ENCODE data around the gene PLCB1.

The PLCB1 gene

DNA sequence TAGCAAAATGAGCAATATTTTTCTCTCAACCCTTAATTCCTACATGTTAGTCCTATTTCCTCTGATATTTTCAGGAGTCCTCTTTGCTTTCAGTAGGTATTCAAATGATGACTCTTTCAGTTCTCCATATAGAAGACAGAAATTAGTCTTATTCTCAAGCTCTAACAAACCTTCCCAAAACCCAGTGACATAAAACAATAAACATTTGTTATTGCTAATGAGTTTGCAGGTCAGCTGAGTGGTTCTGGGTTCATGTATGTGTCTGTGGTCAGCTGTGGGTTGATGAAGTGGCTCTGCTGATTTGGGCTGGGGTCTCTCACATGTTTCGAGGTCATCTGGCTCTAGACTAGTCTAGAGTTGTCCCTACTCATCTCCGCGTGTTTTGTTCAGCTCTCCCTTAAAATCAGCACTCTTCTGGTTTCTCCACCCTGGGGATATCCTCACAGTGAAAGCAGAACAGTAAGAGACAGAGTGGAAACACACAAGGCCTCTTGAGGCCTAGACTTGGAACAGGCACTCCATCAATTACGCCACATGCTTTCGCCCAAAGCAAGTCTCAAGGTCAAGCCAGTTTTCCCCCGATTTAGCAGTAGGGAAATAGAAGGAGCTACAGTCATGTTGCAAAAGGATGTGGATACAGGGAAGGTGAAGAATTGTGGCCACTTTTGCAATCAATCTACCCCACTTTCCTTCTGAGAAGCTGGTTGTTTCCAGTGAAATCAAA is 273.0 kb downstream of the PLCB1 start:
- no peak for DNase-seq (ENCODE audit: low read depth, low spot score)
- H3K4me3 ChIP-seq (ENCODE audit: low read length), result no peak overlapping the region

DNA sequence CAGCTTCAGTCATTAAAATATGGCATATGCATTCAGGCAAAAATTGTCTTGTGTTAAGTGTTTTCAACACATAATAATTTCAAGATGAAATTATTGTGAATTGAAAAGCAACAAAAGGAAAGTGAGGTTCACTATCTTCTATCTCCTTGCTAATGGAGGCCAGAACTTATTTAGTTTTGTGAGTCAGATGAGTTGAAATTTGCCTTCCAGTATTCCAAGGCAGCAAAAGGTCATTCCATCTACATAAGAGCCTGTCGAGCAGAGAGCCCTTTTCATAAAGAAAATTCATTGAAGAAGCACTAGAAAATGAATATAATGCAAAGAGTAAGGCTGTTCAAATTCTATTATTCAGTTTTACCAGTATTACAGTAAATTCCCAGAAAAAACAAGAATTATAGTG is 274.3 kb downstream of the PLCB1 start:
- DNase-seq (ENCODE audit: low read depth, low spot score), result no peak
- H3K4me3 ChIP-seq (ENCODE audit: low read length), result no peak overlapping the region

DNA sequence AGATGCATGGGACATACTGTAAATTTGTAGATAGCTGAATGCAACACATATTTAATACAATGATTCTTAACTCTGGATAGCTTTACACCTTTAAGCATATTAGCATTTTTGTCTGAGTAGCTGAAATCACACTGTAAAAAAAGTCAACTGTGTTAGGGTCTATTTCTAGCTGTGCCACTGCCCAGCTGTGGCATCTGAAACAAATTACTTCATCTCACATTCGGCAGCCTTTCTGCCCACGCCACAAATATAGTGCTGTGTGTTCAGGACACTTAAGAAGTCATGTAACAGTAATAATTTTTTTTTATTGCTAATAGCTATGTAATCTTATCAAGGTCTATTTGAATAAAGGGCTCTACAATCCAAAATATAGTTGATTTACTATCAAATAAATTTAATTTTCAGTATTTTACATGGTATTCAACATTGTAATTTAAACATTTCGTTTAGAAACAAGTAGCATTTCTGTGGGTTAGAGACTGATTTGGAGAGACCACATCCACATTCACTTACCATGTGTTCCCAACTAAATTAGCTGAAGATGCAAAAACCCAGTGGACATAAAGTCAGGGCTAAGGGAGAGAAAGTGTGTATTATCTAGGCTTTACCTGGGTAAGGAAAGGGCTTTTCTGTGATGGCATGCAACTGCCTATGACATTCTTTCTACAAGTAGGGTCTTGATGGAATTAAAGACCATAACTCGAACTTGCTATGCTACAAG is 276.7 kb downstream of the PLCB1 start:
- no peak overlapping the region for H3K4me3 ChIP-seq (ENCODE audit: low read length)
- DNase-seq (ENCODE audit: low read depth, low spot score), result no peak

DNA sequence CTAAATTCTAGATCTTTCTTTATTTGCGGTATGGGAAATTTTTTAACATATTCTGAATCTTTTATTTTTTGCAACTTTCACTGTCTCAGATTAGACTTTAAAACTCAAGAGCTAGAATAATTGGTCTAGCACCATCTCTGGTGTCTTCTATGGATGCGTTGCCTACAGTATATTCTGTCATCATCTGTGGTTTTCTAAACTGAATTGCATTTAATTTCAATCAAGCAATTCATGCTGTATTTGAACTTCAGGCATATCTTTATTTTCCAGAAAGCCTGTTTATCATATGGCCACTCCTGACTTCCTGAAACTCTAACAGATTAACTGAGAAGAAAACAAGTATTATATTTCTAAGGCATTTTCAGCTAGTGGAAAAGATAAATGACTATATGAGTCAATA is 281.6 kb downstream of the PLCB1 start:
- no peak for DNase-seq (ENCODE audit: low read depth, low spot score)
- H3K4me3 ChIP-seq (ENCODE audit: low read length), result no peak overlapping the region

DNA sequence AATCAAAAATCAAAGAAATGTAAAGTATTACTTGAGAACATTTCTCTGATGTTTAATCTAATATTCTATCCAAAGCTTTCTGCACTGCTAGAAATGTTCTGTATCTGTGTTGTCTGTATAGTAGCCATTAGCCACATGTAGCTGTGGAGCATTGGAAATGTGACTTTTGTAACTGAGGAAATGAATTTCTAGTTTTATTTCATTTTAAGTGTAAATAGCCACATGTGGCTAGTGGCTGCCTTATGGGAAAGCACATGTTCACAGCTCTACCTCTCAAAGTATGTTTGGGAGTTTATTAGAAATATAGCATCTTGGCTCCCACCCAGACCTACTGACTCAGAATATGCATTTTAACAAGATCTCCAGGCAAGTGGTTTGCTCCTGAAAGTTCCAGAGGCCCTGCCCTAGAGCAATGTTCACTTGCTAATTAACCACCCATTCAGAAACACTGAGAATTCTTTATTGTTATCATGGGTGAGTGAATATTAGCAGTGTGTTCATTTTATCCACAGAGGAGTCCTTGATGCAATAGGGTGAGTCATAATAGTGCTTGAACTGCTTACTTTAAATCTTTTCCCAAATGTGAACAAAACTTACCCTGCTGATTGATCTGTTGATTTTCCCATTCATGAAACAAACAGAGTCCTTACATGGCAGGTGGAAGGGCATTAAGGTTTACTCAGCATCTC is 282.7 kb downstream of the PLCB1 start:
- H3K4me3 ChIP-seq (ENCODE audit: low read length), result no peak overlapping the region
- no peak for DNase-seq (ENCODE audit: low read depth, low spot score)

DNA sequence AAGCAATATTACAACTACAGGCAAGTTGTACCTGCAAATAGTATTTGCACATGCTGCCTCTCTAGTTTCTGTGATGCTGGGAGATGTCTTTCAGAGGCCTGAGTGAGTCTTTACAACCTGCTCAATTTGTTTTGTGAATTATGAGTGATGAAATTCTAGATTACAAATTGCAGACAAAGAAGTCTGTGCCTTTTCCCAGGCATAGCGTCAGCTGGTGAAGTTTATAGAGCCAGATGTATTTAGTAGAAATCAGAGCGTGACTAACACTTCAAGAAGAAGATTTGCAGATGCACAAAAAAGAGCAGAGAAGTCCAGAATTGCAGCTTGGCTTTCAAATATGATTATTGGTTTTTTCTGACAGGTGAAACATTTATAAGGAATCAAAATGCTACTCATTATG is 289.9 kb downstream of the PLCB1 start:
- H3K4me3 ChIP-seq (ENCODE audit: low read length), result no peak overlapping the region

DNA sequence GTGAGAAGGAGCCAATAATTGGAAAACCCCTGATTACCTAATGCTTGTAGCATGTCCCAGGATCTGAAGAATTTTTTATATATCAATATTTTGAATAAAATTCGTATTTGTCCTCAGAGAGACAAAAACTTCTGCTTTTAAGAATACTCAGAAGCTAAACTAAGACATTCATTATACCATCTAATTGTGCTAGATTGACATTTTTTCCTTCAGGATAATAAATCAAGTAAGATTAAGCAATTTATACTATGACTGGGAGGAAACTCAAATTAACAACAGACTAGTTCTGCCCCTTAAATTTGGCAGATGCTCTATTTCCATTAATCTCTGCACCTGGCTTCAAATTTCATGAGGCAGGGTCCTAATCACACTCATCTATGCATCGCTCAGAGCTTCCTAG is 291.4 kb downstream of the PLCB1 start:
- DNase-seq (ENCODE audit: low read depth, low spot score), result no peak
- H3K4me3 ChIP-seq (ENCODE audit: low read length), result no peak overlapping the region

More for the DNA sequence above, 289.9 kb downstream of the PLCB1 start:
- no peak for DNase-seq (ENCODE audit: low read depth, low spot score)

DNA sequence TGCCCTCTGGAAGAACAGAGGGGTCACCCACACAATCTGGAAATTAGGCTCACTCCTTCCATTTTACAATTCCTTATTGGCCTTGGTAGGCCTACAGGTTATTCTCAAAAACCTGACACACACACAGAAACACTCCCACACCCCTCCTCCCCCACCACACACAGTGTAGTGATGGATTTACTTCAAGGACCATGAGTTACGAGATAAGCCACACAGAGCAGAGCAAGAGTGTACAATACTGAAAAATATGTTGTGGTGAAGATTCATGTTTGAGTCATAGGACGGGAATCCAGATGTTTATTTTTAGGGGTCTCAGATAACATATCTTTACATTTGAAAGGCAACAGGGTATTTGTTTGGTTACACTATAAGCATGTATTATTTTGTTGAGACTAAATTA is 291.9 kb downstream of the PLCB1 start:
- no peak overlapping the region for H3K4me3 ChIP-seq (ENCODE audit: low read length)
- DNase-seq (ENCODE audit: low read depth, low spot score), result no peak

DNA sequence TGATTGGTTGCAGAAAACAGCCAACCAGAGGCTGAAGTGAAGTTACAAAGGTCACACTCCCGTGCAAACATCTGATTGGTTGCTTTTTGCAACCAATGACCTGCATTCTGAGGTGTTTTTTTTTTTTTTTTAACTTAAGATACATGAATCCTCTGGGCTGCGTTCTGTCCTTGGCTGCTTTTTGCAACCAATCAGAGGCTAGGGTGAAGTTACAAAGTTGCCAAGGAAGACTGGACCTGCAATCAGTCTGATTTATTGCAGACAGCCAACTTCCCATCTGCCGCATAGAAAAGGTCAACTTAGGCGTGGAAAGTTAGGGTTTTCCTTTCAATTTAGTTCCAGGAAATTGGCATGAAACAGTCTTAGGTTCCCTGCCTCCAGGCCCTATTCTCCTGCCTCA is 292.9 kb downstream of the PLCB1 start:
- no peak for DNase-seq (ENCODE audit: low read depth, low spot score)
- no peak overlapping the region for H3K4me3 ChIP-seq (ENCODE audit: low read length)

DNA sequence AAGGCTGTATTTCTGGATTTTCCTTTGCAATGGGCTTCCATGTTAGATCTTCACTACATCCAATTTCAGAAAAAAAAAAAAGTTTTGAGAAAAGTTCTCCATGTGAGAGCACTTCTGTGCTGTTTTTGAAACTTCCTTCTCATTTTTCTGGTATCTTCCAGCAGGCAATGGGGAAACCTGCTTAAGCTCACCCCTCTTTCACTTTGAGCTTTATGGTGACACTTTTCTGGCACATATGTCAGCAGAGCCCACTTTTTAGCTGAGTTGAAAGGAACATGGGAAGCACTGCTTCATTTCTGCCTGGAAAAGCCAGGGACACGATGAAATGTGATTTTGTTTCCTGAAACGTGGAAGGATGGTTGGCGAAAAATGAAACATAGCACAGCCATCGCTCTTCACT is 293.7 kb downstream of the PLCB1 start:
- no peak overlapping the region for H3K4me3 ChIP-seq (ENCODE audit: low read length)
- DNase-seq (ENCODE audit: low read depth, low spot score), result no peak

DNA sequence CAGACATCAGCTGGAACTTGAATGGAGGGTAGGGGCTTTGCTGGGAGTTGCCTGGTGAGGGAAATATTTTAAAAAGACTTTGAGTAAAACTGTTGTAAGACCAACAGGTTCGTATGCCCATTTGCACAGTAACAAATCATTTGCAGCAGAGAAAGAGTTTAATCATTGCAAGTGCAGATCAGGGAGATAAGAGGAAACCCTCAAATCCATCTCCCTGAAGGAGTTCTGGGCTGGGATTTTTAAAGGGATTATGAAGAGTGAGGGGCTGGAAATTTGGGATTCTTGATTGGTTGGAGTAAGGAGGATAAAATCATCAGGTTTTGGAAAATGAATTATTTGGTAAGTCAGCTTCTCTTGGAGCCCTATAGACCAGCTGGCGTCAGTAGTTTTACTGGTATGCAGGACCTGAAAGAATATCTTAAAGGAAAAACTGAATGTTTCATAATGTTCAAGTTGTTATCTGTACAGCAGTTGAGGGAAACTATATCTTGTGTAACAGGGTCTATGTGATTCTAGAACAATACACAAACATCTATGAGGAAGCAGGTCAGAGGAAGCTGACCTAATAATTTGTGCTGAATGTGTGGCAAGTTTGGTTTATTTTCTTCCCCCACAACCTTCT is 295.5 kb downstream of the PLCB1 start:
- H3K4me3 ChIP-seq (ENCODE audit: low read length), result no peak overlapping the region
- no peak for DNase-seq (ENCODE audit: low read depth, low spot score)

DNA sequence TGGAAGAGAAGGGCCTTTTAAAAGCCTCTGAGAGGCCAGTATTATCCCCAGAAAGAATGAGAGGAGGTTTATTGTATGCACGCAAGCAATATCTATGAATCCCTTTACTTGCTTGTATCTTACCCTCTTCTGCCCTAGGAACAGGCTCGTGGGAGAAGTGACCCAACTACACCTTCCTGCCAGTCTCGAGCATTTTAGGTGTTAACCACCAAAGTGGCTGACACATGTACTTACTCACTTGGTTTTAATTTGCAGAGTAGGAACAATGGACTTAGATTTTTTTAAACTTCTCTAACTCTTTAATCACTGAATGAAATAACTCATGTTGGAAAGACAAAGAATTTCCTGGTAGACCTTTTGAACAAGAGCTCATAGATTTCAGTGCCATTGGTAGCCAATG is 296.9 kb downstream of the PLCB1 start:
- DNase-seq (ENCODE audit: low read depth, low spot score), result no peak
- H3K4me3 ChIP-seq (ENCODE audit: low read length), result no peak overlapping the region

DNA sequence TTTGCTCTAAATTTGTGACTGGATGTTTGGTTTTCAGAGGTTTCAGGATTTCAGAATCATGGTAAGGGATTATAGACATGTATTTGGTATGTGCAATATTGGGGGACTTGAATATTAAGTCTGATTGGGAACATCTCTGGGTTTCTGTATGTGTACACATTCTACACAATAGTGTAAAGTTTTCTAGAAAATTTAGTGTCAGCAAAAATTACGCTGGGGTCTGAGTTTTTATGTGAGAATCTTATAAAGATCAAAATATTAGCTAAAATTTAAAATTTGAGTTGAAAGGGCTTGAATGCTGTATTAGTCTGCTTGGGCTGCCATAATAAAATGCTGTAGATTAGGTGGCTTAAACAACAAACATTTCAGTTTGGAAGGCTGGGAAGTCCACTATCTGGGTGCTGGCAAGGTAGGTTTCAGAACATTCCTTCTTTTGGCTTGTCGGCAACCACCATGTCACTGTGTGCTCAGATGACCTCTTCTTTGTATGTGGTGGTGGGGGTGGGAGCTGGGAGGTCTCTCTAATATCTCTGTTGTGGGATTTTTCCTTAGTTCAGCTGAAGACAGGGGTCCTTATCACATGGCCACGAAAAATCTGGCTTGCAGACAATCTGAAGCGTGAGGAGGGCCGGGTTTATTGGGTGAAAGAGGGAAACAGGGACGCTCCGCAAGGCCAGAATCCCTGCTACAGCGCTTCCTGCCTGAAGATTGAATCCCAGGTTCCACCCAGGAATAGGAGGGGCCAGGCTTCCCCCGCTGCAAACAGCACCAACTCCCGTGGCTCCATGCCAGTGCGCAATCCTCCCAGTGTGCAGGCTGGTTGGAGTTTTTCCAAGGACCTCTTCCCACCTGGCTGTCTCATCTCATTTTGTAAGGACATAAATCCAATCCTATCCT is 299.7 kb downstream of the PLCB1 start:
- no peak overlapping the region for H3K4me3 ChIP-seq (ENCODE audit: low read length)
- DNase-seq (ENCODE audit: low read depth, low spot score), result no peak

DNA sequence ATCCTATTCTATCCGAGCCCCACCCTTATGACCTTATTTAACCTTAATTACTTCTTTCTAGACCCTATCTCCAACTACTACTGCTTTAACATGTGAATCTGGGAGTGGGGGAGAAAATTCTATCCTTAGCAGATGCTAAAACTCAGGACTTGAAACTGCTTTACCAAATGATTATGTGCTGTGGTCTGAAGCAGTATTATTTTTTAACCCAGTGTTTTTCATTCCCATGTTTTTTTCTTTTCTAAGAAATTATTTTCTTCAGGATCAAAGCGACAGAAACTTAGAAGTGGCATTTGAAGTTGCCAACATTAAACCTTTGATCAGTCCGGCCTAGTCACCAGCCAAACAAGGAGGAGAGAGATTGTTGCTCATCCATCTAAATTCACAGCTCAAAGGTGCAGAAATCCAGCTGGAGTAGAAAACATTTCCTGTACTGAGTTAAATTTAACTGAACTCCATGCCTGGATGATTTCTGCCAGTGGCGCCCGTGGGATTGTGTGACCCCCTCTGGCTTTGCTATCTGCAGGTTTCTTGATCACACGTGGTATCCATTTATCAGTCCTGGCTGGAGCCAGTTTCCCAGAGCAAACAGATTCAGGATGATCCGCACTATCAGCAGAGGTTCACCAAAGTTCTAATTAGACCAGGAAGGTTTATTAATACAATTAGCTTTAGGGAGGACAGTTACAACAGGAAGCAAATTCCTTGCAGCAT is 300.5 kb downstream of the PLCB1 start:
- H3K4me3 ChIP-seq (ENCODE audit: low read length), result no peak overlapping the region
- DNase-seq (ENCODE audit: low read depth, low spot score), result no peak

DNA sequence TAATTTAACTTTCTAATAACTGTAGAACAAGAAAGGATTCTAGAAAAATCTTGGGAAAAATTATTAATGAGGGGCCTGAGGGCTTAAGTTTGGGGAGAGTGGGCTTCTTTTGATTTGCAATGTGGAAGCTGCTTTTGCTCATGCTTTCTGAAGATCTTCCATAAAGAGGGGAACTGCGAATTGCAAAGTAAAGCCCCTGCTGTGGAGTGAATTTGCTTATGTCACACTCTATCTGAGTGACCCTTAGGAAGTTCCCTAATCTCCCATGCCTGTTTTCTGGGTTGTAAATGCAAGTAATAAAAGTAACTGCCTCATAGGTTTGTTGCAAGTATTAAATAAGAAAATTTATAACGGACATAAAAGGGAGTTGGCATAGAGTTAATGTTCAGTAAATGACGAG is 301.2 kb downstream of the PLCB1 start:
- no peak for DNase-seq (ENCODE audit: low read depth, low spot score)

DNA sequence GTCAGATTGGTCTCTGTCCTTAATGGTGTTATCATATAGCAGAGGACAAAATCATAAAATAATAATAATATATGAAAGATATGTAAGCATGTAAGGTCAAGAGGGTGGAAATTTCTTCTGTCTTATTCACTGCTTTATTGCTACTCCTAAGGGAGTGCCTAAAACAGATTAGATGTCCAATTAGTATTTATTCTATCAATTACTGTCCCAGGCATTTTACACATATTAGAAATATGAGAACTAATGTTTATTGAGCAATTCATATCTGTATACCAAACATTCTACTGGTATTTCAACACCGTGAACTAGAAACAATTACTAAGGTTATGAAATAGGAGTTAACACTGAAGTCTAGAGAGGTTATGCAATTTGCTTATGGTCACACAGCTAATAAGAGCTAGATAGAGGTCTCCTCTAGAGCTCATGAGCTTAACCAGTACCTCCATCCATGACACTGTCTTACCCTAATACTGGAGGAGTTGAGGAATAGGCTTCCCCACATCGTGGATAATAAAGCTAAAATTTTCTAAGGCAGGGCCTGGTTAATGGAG is 302.3 kb downstream of the PLCB1 start:
- DNase-seq (ENCODE audit: low read depth, low spot score), result no peak
- H3K4me3 ChIP-seq (ENCODE audit: low read length), result no peak overlapping the region

More for the DNA sequence above, 301.2 kb downstream of the PLCB1 start:
- no peak overlapping the region for H3K4me3 ChIP-seq (ENCODE audit: low read length)

DNA sequence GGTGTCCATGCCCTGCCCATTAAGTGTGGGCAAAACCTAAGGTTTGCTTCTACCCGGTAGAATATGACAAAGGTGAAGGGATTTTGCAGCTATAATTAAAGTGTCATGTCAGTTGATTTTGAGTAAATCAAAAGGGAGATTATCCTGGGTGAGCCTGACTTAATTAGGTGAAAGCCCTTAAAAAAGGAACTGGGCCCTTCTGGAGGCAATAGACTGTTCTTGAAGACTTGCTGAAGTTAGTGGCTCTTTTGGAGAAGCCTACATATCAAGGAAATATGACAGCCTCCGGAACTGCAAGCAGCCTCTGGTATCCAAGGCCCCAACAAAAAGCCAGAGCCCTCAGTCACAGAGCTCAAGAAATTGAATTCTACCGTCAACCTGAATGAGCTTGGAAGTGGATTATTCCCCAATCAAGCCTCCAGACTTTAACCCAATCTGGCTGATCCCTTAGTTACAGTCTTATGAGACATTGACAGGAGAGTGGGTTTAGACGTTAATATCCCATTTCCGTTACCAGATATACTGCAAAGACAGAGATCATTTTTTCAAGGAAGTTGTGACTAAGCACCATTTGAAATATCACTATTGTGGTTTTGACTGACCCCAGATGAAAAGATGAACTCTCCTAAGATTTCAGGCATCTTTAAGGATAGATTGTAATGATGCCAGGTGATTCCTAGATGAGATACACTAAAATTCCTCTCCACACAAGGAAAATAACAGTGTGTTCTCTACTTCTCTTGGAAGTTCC is 303.4 kb downstream of the PLCB1 start:
- H3K4me3 ChIP-seq (ENCODE audit: low read length), result no peak overlapping the region
- DNase-seq (ENCODE audit: low read depth, low spot score), result no peak

Data from Jurkat, Clone E6-1 (cell line).